Measurements from ENCODE around the gene GFOD1. TPM values are rescaled to one million over a fixed set of nuclear protein-coding genes. Genes with fewer than 3 reads are reported as not detected.
"Not testable (repeated sequence)": the region's sequence is repeated elsewhere in the genome, so short reads cannot be mapped to it uniquely, and the experiment has no call there.

GFOD1 gene
- total RNA-seq, 1 donor: 17.5 TPM

DNA sequence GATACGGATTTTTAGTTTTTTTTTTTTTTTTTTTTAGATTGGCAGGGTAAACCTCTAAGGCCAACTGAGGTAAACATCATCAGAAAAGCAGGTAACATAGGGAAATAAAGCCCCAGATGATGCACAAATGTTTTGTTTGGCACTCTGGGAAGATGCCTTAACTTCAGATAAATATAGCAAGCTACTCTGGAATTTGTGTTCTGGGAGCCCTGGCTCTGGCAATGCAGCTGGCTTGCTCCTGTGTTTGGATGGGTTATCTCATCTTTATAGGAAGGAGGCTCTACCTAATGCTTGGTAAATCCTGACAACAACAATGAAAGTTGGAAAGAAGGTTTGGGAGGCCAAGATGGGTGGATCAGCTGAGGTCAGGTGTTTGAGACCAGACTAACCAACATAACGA lies 77.4 kb downstream of the GFOD1 start:
- DNase-seq (ENCODE audit: low read depth in 2 of 3, low spot score in 2 of 3): no peak

GRCh38 chr6:13407709-13408695 lies 79.4 kb downstream of the GFOD1 start:
- DNase-seq (ENCODE audit: low read depth in 2 of 3, low spot score in 2 of 3): no peak

- no peak for DNase-seq (ENCODE audit: low read depth in 2 of 3, low spot score in 2 of 3)
These were observed 80.1 kb downstream of the GFOD1 start for GRCh38 chr6:13407368-13407708.

- no peak for DNase-seq (ENCODE audit: low read depth in 2 of 3, low spot score in 2 of 3)
These were observed 80.6 kb downstream of the GFOD1 start for GRCh38 chr6:13406781-13407180.

GRCh38 chr6:13405961-13406477 lies 81.4 kb downstream of the GFOD1 start:
- DNase-seq (ENCODE audit: low read depth in 2 of 3, low spot score in 2 of 3): no peak

GRCh38 chr6:13404892-13405254 lies 82.5 kb downstream of the GFOD1 start:
- DNase-seq (ENCODE audit: low read depth in 2 of 3, low spot score in 2 of 3): no peak

DNA sequence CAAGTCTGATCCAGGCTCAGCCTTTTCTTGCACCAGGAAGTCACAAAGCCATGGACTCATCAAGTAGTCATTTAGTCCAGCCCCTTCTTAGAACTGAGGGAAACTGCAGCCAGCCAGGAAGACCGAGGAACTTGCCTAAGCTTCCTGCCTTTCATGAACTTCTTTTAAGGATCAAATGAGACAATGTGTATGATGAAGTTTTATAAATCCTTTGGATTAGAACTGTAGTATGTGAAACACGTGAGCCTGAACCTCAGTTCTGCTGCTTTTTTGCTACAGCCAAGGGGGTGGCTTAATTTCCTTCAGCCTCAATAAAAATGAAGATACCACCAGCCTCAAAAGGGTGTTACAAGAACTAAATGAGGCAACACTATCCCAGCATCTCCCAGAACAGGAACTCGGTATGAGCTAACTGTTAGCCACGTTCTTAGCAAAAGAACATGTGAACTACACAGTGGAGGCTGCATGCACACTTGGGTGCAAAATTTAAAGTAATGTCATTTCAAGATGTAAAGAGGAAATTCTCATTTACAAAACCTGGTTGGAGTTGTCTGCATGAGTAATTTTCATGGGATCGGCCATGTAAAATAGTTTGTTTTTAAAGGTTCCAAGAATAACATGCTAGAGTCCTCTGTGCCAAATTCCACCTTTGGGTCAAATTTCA lies 83.0 kb downstream of the GFOD1 start:
- DNase-seq (ENCODE audit: low read depth in 2 of 3, low spot score in 2 of 3): no peak

- no peak for DNase-seq (ENCODE audit: low read depth in 2 of 3, low spot score in 2 of 3)
These were observed 84.7 kb downstream of the GFOD1 start for GRCh38 chr6:13402711-13403110.

GRCh38 chr6:13400772-13401171 lies 86.6 kb downstream of the GFOD1 start:
- DNase-seq (ENCODE audit: low read depth in 2 of 3, low spot score in 2 of 3): no peak

DNA sequence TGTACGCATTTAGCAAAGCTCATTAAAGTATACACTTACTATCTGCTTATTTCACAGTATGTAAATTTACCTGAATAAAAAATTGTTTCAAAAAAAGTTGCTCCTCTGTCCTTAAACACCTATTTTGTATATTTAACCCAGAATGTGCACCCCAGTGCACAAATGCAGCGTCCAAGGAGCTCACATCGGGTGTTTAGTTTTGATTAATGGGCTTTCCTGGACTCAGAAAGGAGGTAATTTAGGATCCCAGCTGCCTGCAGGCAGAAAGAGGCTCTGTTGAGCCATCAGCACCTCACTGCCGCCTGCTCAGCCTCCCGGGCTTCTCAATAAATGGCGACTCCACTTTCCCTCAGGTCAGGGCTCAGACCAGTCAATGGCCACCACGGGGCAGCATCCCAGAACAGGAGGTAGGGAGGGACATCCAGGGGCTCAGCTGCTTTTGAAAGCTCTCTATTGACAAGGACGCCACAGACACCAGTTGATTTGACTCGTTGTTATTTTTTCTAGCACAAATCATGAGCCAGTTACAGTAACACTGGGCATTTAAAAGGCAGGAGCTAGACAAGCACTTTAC lies 88.9 kb downstream of the GFOD1 start:
- DNase-seq (ENCODE audit: low read depth in 2 of 3, low spot score in 2 of 3): no peak

DNA sequence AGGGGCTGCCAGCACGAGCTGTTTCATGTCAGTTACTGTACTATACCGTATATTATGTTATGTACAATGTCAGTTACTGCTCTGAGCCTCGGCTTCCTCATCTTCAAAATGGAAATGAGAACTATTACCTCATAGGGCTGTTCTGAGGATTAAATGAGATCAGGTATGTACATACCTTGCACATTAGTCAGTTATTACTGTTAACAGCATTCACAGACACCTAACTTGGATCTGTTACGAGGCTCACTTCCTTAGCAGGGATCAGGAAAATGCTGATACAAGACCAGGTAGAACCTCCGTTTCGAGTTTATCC lies 89.4 kb downstream of the GFOD1 start:
- no peak for DNase-seq (ENCODE audit: low read depth in 2 of 3, low spot score in 2 of 3)

DNA sequence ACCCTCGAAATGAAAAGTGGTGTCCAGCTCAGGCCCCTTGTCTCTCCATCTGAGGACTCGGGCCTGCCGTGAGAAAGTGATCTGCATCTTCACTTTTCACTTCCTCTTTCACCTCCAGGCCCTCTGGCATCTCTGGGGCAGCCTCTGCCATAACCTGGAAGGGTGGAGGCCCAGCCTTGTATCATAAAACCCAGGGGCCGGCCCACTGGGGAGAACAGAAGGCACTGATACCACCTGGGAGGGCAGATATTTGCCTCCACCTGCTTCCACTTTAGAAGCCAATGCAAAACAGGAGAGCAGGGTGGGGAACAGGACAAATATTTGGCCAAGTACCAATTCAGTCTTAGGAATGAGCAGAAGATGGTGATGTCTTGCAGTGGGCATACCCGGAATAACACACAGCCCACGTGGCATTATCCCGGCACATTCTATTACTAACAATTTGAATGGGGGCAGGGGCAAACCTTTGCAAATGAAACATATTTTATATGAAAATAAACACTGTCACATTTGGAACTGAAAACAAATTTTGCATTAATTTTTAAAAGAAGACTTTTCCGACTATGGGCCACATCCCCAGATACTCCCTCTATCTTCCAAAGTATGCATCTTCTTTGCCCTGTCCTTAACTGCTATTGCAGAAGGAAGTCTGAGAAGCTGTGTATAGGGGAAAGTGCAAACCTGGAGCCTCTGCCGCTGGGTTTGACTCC lies 89.9 kb downstream of the GFOD1 start:
- DNase-seq (ENCODE audit: low read depth in 2 of 3, low spot score in 2 of 3): peak in 2 of 3 donors; percentile 45 to 63

DNA sequence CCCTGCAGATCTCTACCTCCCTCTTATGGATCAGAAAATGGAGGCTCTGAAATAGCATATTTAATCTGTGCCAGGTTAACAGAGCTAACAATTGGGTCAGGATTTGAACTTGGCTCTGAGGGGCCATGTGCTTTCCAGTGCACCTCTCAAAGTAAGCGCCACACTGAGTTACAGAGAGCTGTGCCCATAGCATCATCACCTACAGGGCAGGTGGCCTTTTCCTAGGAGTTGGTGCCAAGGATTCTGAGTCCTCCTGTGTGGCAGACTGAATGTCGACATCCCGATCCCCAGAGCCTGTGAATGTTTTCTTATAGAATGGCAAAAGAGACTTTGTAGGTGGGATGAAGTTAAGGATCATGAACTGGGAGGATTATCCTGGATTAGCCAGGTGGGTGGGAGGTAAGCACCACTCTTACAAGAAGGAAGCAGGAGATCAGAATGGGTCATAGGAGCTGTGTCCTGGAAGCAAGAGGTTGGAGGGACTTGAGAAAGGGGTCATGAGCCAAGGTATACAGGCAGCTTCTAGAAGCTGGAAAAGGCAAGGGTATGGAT lies 91.1 kb downstream of the GFOD1 start:
- no peak for DNase-seq (ENCODE audit: low read depth in 2 of 3, low spot score in 2 of 3)

- DNase-seq (ENCODE audit: low read depth in 2 of 3, low spot score in 2 of 3): peak in 2 of 3 donors; percentile 90 to 97
These were observed 91.8 kb downstream of the GFOD1 start for GRCh38 chr6:13395272-13396237.

- DNase-seq (ENCODE audit: low read depth in 2 of 3, low spot score in 2 of 3): no peak
These were observed 94.9 kb downstream of the GFOD1 start for GRCh38 chr6:13392462-13392861.

DNA sequence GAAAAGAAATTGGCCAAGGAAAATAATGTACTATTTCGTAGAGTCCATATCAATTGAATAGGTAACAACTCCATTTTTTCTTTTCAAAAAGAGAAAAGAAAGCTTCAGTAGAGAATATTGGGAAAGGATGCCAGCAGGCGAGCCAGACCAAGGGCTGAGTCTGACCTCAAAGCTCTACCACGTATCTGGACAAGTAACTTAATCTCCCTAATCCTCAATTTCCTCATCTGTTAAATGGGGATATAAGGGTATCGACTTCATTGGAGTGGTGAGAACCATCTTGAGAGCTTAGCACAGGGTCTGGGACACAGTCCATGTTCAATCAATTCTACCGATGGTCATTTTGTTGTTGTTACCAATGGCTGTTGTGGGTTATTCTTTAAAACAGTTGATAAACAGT lies 95.9 kb downstream of the GFOD1 start:
- DNase-seq (ENCODE audit: low read depth in 2 of 3, low spot score in 2 of 3): no peak

- no peak for DNase-seq (ENCODE audit: low read depth in 2 of 3, low spot score in 2 of 3)
These were observed 96.7 kb downstream of the GFOD1 start for GRCh38 chr6:13390658-13391057.

GRCh38 chr6:13389237-13389636 lies 98.2 kb downstream of the GFOD1 start:
- not testable (repeated sequence) for DNase-seq (ENCODE audit: low read depth in 2 of 3, low spot score in 2 of 3)

DNA sequence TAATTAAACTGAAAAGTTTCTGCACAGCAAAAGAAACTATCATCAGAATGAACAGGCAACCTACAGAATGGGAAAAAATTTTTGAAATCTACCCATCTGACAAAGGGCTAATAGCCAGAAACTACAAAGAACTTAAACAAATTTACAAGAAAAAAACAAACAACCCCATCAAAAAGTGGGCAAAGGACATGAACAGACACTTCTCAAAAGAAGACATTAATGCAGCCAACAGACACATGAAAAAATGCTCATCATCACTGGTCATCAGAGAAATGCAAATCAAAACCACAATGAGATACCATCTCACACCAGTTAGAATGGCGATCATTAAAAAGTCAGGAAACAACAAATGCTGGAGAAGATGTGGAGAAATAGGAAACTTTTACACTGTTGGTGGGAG lies 98.6 kb downstream of the GFOD1 start:
- DNase-seq (ENCODE audit: low read depth in 2 of 3, low spot score in 2 of 3): not testable (repeated sequence)

- no peak for DNase-seq (ENCODE audit: low read depth in 2 of 3, low spot score in 2 of 3)
These were observed 102.4 kb downstream of the GFOD1 start for GRCh38 chr6:13384966-13385365.
